Mesenchymal stem cell (in vitro differentiated cells and primary cell): ENCODE measurements around the gene SLC25A26.

ENCODE experiments used
- DNase-seq: peaks from one replicate; pipeline ENCODE4 v3.0.0-alpha.2; 2013
- H2AFZ ChIP-seq: one replicate; pipeline ENCODE4 v1.6.1; 2013; ENCODE audit warnings: low read depth, mild to moderate bottlenecking, control low read depth, inconsistent platforms, low read length, moderate library complexity
- H2AK5ac ChIP-seq: 2 replicates; pipeline ENCODE4 v1.6.1; 2013; ENCODE audit warnings: low read length, moderate library complexity, mild to moderate bottlenecking, inconsistent platforms; ENCODE audit not compliant: severe bottlenecking
- H2BK120ac ChIP-seq: one replicate; pipeline ENCODE4 v1.6.1; 2013; ENCODE audit warnings: low read depth, mild to moderate bottlenecking, inconsistent platforms, low read length, moderate library complexity
- H2BK12ac ChIP-seq, 2 experiments: one replicate each; pipeline ENCODE4 v1.6.1; 2013; ENCODE audit warnings: inconsistent platforms in 2 of 2, low read length in 2 of 2, mild to moderate bottlenecking in 2 of 2, moderate library complexity in 2 of 2, control low read depth in 1 of 2
- H2BK15ac ChIP-seq: one replicate; pipeline ENCODE4 v1.6.1; 2013; ENCODE audit warnings: mild to moderate bottlenecking, low read depth, inconsistent platforms; ENCODE audit not compliant: poor library complexity, severe bottlenecking
- H2BK5ac ChIP-seq: 2 replicates; pipeline ENCODE4 v1.6.1; 2013; ENCODE audit warnings: low read depth, mild to moderate bottlenecking, low read length, control low read depth, inconsistent platforms; ENCODE audit not compliant: poor library complexity, severe bottlenecking
- H3K14ac ChIP-seq, 2 experiments: one replicate each; pipeline ENCODE4 v1.6.1; 2013; ENCODE audit warnings: inconsistent platforms in 2 of 2, low read length in 2 of 2, control low read depth in 1 of 2, mild to moderate bottlenecking in 1 of 2, moderate library complexity in 1 of 2
- H3K18ac ChIP-seq, 2 experiments: one replicate each; pipeline ENCODE4 v1.6.1; 2013; ENCODE audit warnings: inconsistent platforms in 2 of 2, low read length in 2 of 2, control low read depth in 1 of 2, low read depth in 1 of 2, mild to moderate bottlenecking in 1 of 2
- H3K23ac ChIP-seq, 2 experiments: one replicate each; pipeline ENCODE4 v1.6.1; 2013; ENCODE audit warnings: inconsistent platforms in 2 of 2, low read length in 2 of 2, mild to moderate bottlenecking in 2 of 2, moderate library complexity in 2 of 2, control low read depth in 1 of 2
- H3K27ac ChIP-seq: 2 replicates; pipeline ENCODE4 v1.5.1; 2013; ENCODE audit warnings: mild to moderate bottlenecking, moderate library complexity, low read length, control low read depth, inconsistent platforms; ENCODE audit not compliant: poor library complexity, severe bottlenecking
- H3K27me3 ChIP-seq, 2 experiments: 2 replicates each; pipeline versions ENCODE4 v1.6.1 to v1.7.0; 2013; ENCODE audit warnings: low read length in 2 of 2, mild to moderate bottlenecking in 2 of 2, moderate library complexity in 2 of 2, control low read depth in 1 of 2, inconsistent platforms in 1 of 2; ENCODE audit not compliant: control insufficient read depth in 1 of 2, insufficient read depth in 1 of 2
- H3K36me3 ChIP-seq, 2 experiments: 2 replicates each; pipeline versions ENCODE4 v1.6.1 to v1.7.0; 2013; ENCODE audit warnings: low read length in 2 of 2, control low read depth in 1 of 2, inconsistent platforms in 1 of 2, low read depth in 1 of 2, mild to moderate bottlenecking in 1 of 2; ENCODE audit not compliant: insufficient read depth in 2 of 2, control insufficient read depth in 1 of 2
- H3K4ac ChIP-seq, 2 experiments: one replicate each; pipeline ENCODE4 v1.6.1; 2013; ENCODE audit warnings: inconsistent platforms in 2 of 2, low read length in 2 of 2, mild to moderate bottlenecking in 2 of 2, moderate library complexity in 2 of 2, control low read depth in 1 of 2, low read depth in 1 of 2
- H3K4me1 ChIP-seq: 2 replicates; pipeline ENCODE4 v1.6.1; 2013; ENCODE audit warnings: low read depth, low read length, control low read depth; ENCODE audit not compliant: control insufficient read depth, insufficient read depth
- H3K4me2 ChIP-seq: 2 replicates; pipeline ENCODE4 v1.6.1; 2013; ENCODE audit warnings: low read length, mild to moderate bottlenecking, inconsistent platforms; ENCODE audit not compliant: poor library complexity, severe bottlenecking
- H3K4me3 ChIP-seq, 2 experiments: 2 replicates each; pipeline versions ENCODE4 v1.5.1 to v1.7.0; 2013; ENCODE audit warnings: low read length in 2 of 2, mild to moderate bottlenecking in 2 of 2, control low read depth in 1 of 2, low read depth in 1 of 2; ENCODE audit not compliant: insufficient read depth in 1 of 2
- H3K79me1 ChIP-seq: replicated peaks from 2 replicates; pipeline ENCODE4 v1.6.1; 2013; ENCODE audit warnings: mild to moderate bottlenecking, control low read depth, low read length, inconsistent platforms; ENCODE audit not compliant: poor library complexity, severe bottlenecking
- H3K9ac ChIP-seq: 2 replicates; pipeline ENCODE4 v1.7.0; 2013; ENCODE audit warnings: mild to moderate bottlenecking, low read length, moderate library complexity
- H3K9me3 ChIP-seq: 2 replicates; pipeline ENCODE4 v1.7.0; 2013; ENCODE audit warnings: mild to moderate bottlenecking, low read length; ENCODE audit not compliant: control insufficient read depth
- H4K8ac ChIP-seq: one replicate; pipeline ENCODE4 v1.6.1; 2013; ENCODE audit warnings: inconsistent platforms, mild to moderate bottlenecking, low read length, moderate library complexity
- H4K91ac ChIP-seq: one replicate; pipeline ENCODE4 v1.6.1; 2013; ENCODE audit warnings: mild to moderate bottlenecking, low read length, inconsistent platforms
- WGBS: methylation state at CpG from one replicate; pipeline ENCODE4 v1.1.7; 2013; ENCODE audit warnings: mixed read lengths; 5-methylcytosine and 5-hydroxymethylcytosine counted together

Gene SLC25A26

GRCh38 chr3:66208189-66208588, 12.6 kb upstream of the SLC25A26 start:
- H3K27me3 ChIP-seq = peaks cover 6 to 12% of the 10 kb centered on the region in 2 experiments
- no peak overlapping the region for H3K27ac ChIP-seq
- no peak overlapping the region for H2AK5ac ChIP-seq
- no peak overlapping the region for H3K14ac ChIP-seq
- H2BK5ac ChIP-seq = no peak overlapping the region
- H2BK12ac ChIP-seq = no peak overlapping the region
- H4K91ac ChIP-seq = no peak overlapping the region
- no peak overlapping the region for H3K18ac ChIP-seq
- H2AFZ ChIP-seq = no peak overlapping the region
- no peak overlapping the region for H2BK120ac ChIP-seq
- no peak for DNase-seq
- no peak overlapping the region for H3K4ac ChIP-seq
- no peaks in the 10 kb centered on the region for H3K4me1 ChIP-seq
- no peak overlapping the region for H3K9ac ChIP-seq
- no peaks in the 10 kb centered on the region for H3K36me3 ChIP-seq
- H3K79me1 ChIP-seq = no peaks in the 10 kb centered on the region
- H3K4me3 ChIP-seq = no peak overlapping the region
- H3K9me3 ChIP-seq = no peaks in the 10 kb centered on the region
- WGBS = 82% methylated on average over 1 of the region's 3 CpGs
- H4K8ac ChIP-seq = no peak overlapping the region
- no peak overlapping the region for H3K4me2 ChIP-seq
- H3K23ac ChIP-seq = no peak overlapping the region
- no peak overlapping the region for H2BK15ac ChIP-seq

DNA sequence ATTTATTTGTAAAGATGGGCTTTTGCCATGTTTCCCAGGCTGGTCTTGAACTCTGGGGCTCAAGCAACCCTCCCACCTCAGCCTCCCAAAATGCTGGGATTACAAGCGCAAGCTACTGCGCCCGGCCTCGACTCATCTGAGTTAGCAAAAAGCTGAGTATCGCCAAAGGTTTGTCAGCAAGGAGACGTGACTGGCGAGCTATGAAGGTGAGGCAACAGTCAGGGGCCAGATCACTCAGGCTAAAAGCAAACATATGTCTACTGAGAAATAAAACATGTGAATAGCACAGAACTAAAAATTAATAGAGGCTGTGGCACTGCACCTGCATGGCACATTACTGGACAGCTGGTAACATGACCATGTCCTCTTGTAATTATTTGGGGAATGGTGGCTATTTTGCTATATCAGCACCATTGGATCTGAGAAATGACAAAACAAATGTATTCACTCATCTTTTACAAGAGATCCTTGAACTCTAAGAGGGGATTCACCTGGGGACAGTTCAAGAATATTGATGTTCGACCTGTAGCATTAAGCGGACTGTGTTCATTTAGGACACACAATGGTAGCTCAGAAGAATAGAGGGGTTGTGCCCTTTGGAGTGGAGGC, 10.0 kb upstream of the SLC25A26 start:
- Histone ChIP-seq H3K4ac (no peak overlapping the region), H2AK5ac (no peak overlapping the region), H3K14ac (no peak overlapping the region), H2BK5ac (no peak overlapping the region), H3K23ac (no peak overlapping the region), H3K4me1 (peaks cover 2% of the 10 kb centered on the region), H3K9me3 (no peaks in the 10 kb centered on the region), H3K36me3 (no peaks in the 10 kb centered on the region), H3K4me2 (no peak overlapping the region), H4K8ac (no peak overlapping the region), H3K9ac (no peak overlapping the region), H2BK120ac (no peak overlapping the region), H3K18ac (no peak overlapping the region), H2BK15ac (no peak overlapping the region), H4K91ac (no peak overlapping the region), H3K79me1 (no peaks in the 10 kb centered on the region), H3K27me3 (peaks cover 5 to 6% of the 10 kb centered on the region in 2 experiments), H3K27ac (no peak overlapping the region), H2BK12ac (no peak overlapping the region), H2AFZ (no peak overlapping the region), H3K4me3 (no peak overlapping the region)
- no peak for DNase-seq
- 95% methylated on average over 9 of the region's 9 CpGs for WGBS

- Histone ChIP-seq H3K9ac (no peak overlapping the region), H3K27me3 (peaks cover 0 to 2% of the 10 kb centered on the region in 2 experiments), H3K14ac (no peak overlapping the region), H2BK15ac (no peak overlapping the region), H3K23ac (no peak overlapping the region), H2BK5ac (no peak overlapping the region), H3K18ac (no peak overlapping the region), H3K9me3 (no peaks in the 10 kb centered on the region), H4K8ac (no peak overlapping the region), H3K36me3 (no peaks in the 10 kb centered on the region), H2BK12ac (no peak overlapping the region), H3K4ac (no peak overlapping the region), H3K27ac (no peak overlapping the region), H3K4me2 (no peak overlapping the region), H2AK5ac (no peak overlapping the region), H2AFZ (no peak overlapping the region), H3K4me1 (peaks cover 2% of the 10 kb centered on the region), H3K4me3 (no peak overlapping the region), H3K79me1 (no peaks in the 10 kb centered on the region), H2BK120ac (no peak overlapping the region), H4K91ac (no peak overlapping the region)
- 91% methylated on average over 1 of the region's 4 CpGs for WGBS
- DNase-seq = no peak
These were observed 9.0 kb upstream of the SLC25A26 start for GRCh38 chr3:66211779-66212178.

- Histone ChIP-seq H3K36me3 (no peaks in the 10 kb centered on the region), H3K4me1 (peaks cover 2% of the 10 kb centered on the region), H3K4ac (no peak overlapping the region), H3K27ac (no peak overlapping the region), H2AFZ (no peak overlapping the region), H2AK5ac (no peak overlapping the region), H3K27me3 (peaks cover 0 to 6% of the 10 kb centered on the region in 2 experiments), H3K4me2 (no peak overlapping the region), H3K4me3 (no peak overlapping the region), H3K9me3 (no peaks in the 10 kb centered on the region), H3K14ac (no peak overlapping the region), H3K9ac (no peak overlapping the region), H2BK15ac (no peak overlapping the region), H2BK12ac (no peak overlapping the region), H3K23ac (no peak overlapping the region), H2BK5ac (no peak overlapping the region), H3K18ac (no peak overlapping the region), H4K8ac (no peak overlapping the region), H4K91ac (no peak overlapping the region), H3K79me1 (no peaks in the 10 kb centered on the region), H2BK120ac (no peak overlapping the region)
- no peak for DNase-seq
- 83% methylated on average over 1 of the region's 2 CpGs for WGBS
These were observed 5.7 kb upstream of the SLC25A26 start for GRCh38 chr3:66215106-66215505.
